ENCODE data around the gene PDE4D.
"Not testable (repeated sequence)": the region's sequence is repeated elsewhere in the genome, so short reads cannot be mapped to it uniquely, and the experiment has no call there.

The PDE4D gene

DNA sequence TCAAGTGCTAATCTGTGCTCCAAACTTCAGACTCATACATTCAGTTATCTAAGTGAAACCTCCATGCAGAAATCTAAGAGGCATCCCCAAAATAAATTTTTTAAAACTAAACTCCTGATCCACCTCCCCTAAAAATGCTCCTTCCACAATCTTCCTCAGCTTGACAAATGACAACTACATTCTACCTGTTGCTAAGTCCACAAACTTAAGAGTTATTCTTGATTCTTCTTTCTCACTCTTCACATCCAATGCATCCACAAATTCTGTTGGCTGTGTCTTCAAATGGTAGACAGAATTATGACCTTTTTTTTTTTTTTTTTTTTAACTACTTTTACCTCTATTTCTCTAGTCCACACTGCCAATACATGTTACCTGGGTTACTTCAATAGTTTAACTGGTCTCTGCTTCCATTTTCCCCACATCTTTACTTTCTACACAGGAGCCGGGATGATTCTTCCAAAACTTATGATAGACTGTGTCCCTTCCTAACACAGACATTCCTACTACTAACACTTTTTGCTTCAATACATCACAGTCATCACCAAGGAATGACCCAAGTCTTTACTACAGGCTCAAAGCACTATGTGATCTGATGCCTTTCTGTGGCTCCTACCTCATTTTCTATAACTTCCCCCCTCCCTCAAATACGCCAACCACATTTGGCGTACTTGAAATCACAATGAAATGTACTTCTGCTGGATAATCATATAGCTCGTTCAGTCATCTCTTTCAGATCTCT lies 143.6 kb downstream of the PDE4D start:
- Mint-ChIP-seq H3K4me3 (no peak overlapping the region), H3K27ac (no peak overlapping the region), H3K36me3 (ENCODE audit: insufficient read depth) (no peaks in the 10 kb centered on the region), H3K27me3 (no peaks in the 10 kb centered on the region), H3K9me3 (peaks cover 0 to 9% of the 10 kb centered on the region in 2 donors), H3K4me1 (ENCODE audit: low read depth in 2 of 2) (no peaks in the 10 kb centered on the region)
- ATAC-seq (replicated peaks) (no peak), DNase-seq (no peak)

DNA sequence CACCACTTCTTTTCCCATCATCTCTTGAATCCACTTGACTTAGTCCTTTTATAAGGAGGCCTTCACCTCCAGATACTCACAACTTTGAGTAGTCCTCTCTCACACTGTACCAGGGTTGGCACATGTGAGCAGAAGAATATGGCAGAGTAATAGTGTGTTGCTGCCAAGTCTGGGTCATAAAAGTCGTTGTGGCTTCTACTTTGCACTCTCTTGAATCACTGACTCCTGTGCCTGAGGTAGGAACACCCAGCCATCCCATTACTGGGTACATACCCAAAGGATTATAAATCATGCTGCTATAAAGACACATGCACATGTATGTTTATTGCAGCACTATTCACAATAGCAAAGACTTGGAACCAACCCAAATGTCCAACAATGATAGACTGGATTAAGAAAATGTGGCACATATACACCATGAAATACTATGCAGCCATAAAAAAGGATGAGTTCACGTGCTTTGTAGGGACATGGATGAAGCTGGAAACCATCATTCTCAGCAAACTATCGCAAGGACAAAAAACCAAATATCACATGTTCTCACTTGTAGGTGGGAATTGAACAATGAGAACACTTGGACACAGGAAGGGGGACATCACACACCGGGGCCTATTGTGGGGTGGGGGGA lies 145.4 kb downstream of the PDE4D start:
- not testable (repeated sequence) for H3K4me1 Mint-ChIP-seq (ENCODE audit: low read depth in 2 of 2); ATAC-seq (replicated peaks); H3K27ac Mint-ChIP-seq; H3K4me3 Mint-ChIP-seq; DNase-seq; H3K27me3 Mint-ChIP-seq; H3K36me3 Mint-ChIP-seq (ENCODE audit: insufficient read depth); H3K9me3 Mint-ChIP-seq

DNA sequence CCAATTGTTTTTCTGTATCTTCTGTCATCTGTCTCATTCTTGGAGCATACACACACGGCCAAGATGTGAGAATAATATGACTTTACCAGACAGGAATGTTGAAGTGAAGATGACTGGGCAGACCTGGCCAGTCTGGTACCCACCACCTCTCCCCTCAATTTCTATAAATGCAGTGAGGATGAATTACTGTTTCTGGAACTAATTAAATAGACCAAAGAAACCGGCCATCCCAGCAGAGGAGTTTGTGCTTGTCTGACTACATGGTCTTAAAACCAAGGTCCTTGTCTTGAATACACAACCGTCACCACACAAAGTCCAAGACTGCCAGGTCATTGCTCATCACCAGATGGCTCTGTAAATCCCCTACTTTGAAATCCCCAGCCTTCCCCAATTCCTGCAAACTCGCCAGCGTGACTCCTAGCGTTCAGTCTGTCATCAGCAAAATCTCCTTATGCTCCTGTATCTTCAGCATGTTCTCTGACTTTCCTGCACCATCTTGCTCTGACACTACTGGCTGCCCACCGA lies 147.2 kb downstream of the PDE4D start:
- H3K36me3 Mint-ChIP-seq (ENCODE audit: insufficient read depth) = no peaks in the 10 kb centered on the region
- no peak overlapping the region for H3K4me3 Mint-ChIP-seq
- H3K27ac Mint-ChIP-seq = no peak overlapping the region
- peaks cover under 1 to 8% of the 10 kb centered on the region in 2 donors for H3K9me3 Mint-ChIP-seq
- H3K27me3 Mint-ChIP-seq = no peaks in the 10 kb centered on the region
- DNase-seq (no peak), ATAC-seq (replicated peaks) (no peak)
- no peaks in the 10 kb centered on the region for H3K4me1 Mint-ChIP-seq (ENCODE audit: low read depth in 2 of 2)

DNA sequence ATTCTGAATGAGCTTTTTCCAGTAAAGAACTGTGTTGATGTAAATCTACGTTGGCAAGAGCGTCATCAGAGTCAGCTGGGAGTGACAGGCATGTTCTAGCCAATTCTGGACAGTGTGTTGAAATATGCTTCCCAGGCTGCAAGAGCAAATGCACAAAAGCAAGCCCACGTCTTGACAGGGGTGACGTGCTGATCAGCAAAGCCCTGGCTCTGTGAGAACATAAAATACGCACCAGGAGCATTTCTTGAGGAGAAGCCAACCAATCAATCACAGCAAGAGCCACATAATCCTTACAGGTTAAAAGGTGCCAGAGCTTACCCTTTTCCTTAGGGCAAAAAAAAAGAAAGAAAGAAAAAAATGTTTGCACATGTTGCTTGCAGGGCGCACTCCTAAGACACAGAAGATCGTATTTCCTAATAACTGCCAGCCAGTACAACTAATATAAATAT lies 148.1 kb downstream of the PDE4D start:
- Mint-ChIP-seq H3K27ac (no peak overlapping the region), H3K4me3 (no peak overlapping the region), H3K9me3 (peaks cover 7 to 8% of the 10 kb centered on the region in 2 donors), H3K36me3 (ENCODE audit: insufficient read depth) (no peaks in the 10 kb centered on the region), H3K4me1 (ENCODE audit: low read depth in 2 of 2) (no peaks in the 10 kb centered on the region), H3K27me3 (no peaks in the 10 kb centered on the region)
- ATAC-seq (replicated peaks) (no peak), DNase-seq (no peak)

DNA sequence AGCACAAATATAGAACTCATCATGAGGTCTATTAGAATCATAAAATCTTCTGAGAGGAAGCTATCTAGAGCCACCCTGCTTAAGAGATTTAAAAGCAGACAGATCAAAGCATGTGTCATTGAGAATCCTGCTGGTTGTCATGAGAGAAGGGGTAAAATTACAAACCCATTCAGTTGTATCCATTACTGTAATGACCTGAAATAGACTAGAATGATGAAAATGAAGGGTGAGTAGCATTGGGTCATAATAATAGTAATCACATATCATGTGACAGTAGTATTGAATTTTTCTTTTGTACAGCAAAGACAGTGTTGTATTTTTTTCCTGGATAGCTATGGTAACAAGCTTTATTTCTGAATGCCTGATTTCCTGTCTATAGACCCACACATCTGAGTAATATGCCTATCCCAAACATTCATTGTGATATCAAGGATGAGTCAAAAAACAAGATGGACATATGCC lies 149.0 kb downstream of the PDE4D start:
- Mint-ChIP-seq H3K27ac (no peak overlapping the region), H3K4me1 (ENCODE audit: low read depth in 2 of 2) (no peaks in the 10 kb centered on the region), H3K27me3 (no peaks in the 10 kb centered on the region), H3K36me3 (ENCODE audit: insufficient read depth) (no peaks in the 10 kb centered on the region), H3K9me3 (peaks cover 7 to 8% of the 10 kb centered on the region in 2 donors), H3K4me3 (no peak overlapping the region)
- ATAC-seq (replicated peaks) (no peak), DNase-seq (no peak)

DNA sequence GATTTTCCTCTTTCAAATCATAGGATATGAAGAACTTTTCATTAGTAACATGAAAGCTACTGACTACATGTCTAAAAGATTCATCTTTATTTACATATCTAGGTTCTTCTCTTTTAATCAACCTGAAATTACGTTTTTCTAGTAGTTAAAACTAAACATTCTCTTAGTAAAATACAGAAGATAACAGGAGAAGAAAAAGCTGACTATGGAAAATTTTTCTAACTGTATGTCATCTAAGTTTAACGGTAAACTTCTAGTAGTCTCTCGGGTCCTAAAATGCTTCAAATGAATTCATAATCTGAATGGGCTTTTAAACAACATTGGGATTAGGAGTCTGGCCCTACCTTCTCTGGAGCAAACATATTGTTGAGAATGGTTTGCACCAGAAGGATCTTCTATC lies 151.9 kb downstream of the PDE4D start:
- peaks cover 0 to 7% of the 10 kb centered on the region in 2 donors for H3K9me3 Mint-ChIP-seq
- no peak for DNase-seq
- ATAC-seq (replicated peaks) = no peak
- H3K4me3 Mint-ChIP-seq = no peak overlapping the region
- H3K27me3 Mint-ChIP-seq = no peaks in the 10 kb centered on the region
- no peak overlapping the region for H3K27ac Mint-ChIP-seq
- H3K4me1 Mint-ChIP-seq (ENCODE audit: low read depth in 2 of 2) = no peaks in the 10 kb centered on the region
- H3K36me3 Mint-ChIP-seq (ENCODE audit: insufficient read depth) = no peaks in the 10 kb centered on the region

DNA sequence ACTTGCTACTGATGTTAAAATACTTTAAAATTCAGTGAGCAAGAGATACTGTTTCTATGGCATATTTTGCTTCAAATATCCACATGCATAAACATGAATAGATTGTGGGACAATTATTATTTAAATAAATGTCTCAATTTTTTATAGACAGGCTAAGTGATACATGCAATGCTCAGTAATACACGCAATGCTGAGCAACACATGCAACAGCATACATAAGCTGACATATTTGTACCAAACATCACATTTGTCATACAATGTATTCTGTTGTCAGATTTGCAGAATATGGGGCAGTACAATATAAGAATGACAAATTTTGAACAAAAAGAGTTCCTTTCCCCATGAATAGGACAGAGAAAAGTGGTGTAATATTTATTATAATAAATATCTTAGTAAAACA lies 155.5 kb downstream of the PDE4D start:
- ATAC-seq (replicated peaks) = no peak
- peaks cover 0 to 7% of the 10 kb centered on the region in 2 donors for H3K9me3 Mint-ChIP-seq
- no peaks in the 10 kb centered on the region for H3K27me3 Mint-ChIP-seq
- no peaks in the 10 kb centered on the region for H3K4me1 Mint-ChIP-seq (ENCODE audit: low read depth in 2 of 2)
- DNase-seq = no peak
- H3K36me3 Mint-ChIP-seq (ENCODE audit: insufficient read depth) = no peaks in the 10 kb centered on the region
- H3K27ac Mint-ChIP-seq = no peak overlapping the region
- H3K4me3 Mint-ChIP-seq = no peak overlapping the region

DNA sequence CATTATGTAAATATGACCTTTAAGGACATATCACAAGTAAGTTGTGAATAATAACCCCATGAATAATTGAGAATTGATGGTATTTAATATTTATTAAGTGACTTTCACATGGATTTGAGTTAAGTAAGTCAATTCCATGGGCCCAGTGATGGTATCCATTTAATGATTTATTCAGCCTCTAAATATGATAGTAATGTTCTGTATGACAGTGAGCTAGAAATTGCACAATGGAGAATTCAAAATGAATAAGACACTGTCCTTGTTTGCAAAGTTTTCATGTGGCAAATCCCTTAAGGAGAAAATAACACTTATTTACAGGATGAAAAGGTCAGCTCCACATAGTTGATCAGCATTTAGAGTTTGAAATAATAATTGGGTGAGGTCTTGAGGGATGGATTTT lies 160.7 kb downstream of the PDE4D start:
- H3K27ac Mint-ChIP-seq = no peak overlapping the region
- DNase-seq = no peak
- H3K9me3 Mint-ChIP-seq = no peaks in the 10 kb centered on the region
- ATAC-seq (replicated peaks) = no peak
- no peaks in the 10 kb centered on the region for H3K36me3 Mint-ChIP-seq (ENCODE audit: insufficient read depth)
- H3K27me3 Mint-ChIP-seq = no peaks in the 10 kb centered on the region
- no peaks in the 10 kb centered on the region for H3K4me1 Mint-ChIP-seq (ENCODE audit: low read depth in 2 of 2)
- H3K4me3 Mint-ChIP-seq = no peak overlapping the region

DNA sequence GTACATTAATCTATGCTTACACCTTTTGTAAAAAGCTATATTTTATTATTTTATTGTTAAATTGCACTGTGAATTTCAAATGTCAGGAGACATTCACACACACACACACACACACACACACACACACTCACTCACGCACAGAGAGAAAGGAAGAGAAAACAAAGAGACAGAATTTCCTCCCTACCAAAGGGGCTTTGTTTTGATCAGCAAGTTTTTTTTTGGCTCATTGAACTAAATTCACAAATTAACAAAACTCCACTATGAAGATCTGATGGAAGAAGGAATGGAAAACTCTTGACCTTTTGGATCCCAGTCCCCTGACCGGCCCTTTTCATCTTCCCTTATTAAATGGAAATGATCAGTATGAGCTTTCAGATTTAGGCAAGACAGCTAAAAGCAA lies 161.2 kb downstream of the PDE4D start:
- Mint-ChIP-seq H3K27ac (no peak overlapping the region), H3K4me3 (no peak overlapping the region), H3K27me3 (no peaks in the 10 kb centered on the region), H3K4me1 (ENCODE audit: low read depth in 2 of 2) (no peaks in the 10 kb centered on the region), H3K36me3 (ENCODE audit: insufficient read depth) (no peaks in the 10 kb centered on the region), H3K9me3 (no peaks in the 10 kb centered on the region)
- no peak for ATAC-seq (replicated peaks)
- DNase-seq = no peak

DNA sequence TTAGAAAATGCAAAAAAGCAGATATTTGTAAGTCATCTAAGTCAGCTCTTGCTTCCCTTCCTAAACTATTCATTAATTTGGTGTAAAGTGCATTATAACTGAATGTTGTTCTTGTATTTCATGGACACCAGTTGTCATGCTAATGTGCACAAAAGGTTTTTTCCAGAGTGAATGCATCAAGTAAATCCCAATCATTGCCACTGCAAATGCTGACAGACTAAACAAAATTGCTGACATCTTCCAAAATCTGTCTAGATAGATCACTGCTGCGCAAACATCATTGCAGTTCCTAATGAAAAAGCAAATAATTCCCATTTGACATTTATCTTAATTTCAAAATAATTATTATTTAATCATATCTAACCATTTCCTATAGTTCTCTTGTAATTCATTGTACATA lies 161.7 kb downstream of the PDE4D start:
- Mint-ChIP-seq H3K27ac (no peak overlapping the region), H3K9me3 (no peaks in the 10 kb centered on the region), H3K4me3 (no peak overlapping the region), H3K4me1 (ENCODE audit: low read depth in 2 of 2) (no peaks in the 10 kb centered on the region), H3K36me3 (ENCODE audit: insufficient read depth) (no peaks in the 10 kb centered on the region), H3K27me3 (no peaks in the 10 kb centered on the region)
- ATAC-seq (replicated peaks) = no peak
- DNase-seq = no peak

DNA sequence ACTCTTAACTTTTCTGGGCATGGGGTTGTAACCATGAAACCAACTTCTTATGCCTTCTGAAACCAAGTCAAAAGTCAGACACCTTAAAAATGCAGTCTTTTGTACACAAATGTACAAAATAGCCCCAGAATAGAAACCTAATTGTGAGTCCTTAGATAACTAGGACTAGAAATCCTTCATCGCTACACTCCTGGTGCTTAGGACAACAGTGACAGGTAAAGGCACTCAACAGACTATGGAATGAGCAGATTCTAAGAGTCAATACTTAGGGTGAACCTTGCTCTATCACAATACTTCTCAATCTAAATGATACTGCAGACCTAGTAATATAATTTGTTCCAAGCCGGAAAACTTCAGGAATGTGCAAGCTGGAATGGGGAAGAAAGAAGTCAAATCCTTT lies 163.7 kb downstream of the PDE4D start:
- H3K27me3 Mint-ChIP-seq = no peaks in the 10 kb centered on the region
- no peak overlapping the region for H3K27ac Mint-ChIP-seq
- no peaks in the 10 kb centered on the region for H3K9me3 Mint-ChIP-seq
- ATAC-seq (replicated peaks) = no peak
- H3K36me3 Mint-ChIP-seq (ENCODE audit: insufficient read depth) = no peaks in the 10 kb centered on the region
- DNase-seq = no peak
- H3K4me1 Mint-ChIP-seq (ENCODE audit: low read depth in 2 of 2) = no peaks in the 10 kb centered on the region
- H3K4me3 Mint-ChIP-seq = no peak overlapping the region

DNA sequence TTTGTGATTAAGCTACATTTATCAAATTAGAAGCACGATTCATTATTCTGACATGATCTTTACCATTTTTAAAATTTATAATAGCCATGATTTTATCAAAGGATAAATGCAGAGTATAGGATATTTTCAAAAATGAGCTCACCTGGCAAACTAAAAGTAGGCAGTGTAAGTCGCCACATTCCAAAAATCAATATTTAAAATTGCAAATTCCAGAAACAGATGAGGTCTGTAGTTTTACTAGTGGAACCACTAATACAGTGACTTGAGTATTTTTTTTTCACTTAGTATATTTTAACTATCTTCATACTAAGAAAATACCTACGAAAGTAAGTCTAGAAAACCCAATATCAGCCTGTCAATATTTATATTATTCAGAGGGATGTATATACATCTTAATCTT lies 164.2 kb downstream of the PDE4D start:
- no peaks in the 10 kb centered on the region for H3K4me1 Mint-ChIP-seq (ENCODE audit: low read depth in 2 of 2)
- DNase-seq = no peak
- no peaks in the 10 kb centered on the region for H3K36me3 Mint-ChIP-seq (ENCODE audit: insufficient read depth)
- H3K27ac Mint-ChIP-seq = no peak overlapping the region
- H3K4me3 Mint-ChIP-seq = no peak overlapping the region
- H3K9me3 Mint-ChIP-seq = no peaks in the 10 kb centered on the region
- no peak for ATAC-seq (replicated peaks)
- H3K27me3 Mint-ChIP-seq = no peaks in the 10 kb centered on the region

DNA sequence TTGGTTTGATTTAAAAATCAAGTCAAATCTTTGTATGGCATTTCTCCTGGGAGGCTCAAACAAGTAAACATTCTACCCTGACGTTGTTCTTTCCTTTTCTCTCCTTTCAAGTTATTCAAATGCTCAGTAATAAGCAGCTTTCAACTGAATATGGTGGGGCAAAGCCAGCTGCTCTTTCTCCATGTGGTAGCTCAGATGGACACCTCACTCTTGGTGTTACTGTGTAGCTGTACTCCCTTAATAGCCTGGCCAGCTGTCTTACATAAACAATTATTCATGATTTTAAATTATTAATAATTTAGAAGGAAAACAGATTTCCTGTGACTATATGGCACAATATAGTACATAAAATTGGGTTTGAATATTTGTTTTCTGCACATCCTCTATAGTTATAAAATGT lies 165.2 kb downstream of the PDE4D start:
- H3K9me3 Mint-ChIP-seq = no peaks in the 10 kb centered on the region
- no peak for ATAC-seq (replicated peaks)
- no peaks in the 10 kb centered on the region for H3K27me3 Mint-ChIP-seq

DNA sequence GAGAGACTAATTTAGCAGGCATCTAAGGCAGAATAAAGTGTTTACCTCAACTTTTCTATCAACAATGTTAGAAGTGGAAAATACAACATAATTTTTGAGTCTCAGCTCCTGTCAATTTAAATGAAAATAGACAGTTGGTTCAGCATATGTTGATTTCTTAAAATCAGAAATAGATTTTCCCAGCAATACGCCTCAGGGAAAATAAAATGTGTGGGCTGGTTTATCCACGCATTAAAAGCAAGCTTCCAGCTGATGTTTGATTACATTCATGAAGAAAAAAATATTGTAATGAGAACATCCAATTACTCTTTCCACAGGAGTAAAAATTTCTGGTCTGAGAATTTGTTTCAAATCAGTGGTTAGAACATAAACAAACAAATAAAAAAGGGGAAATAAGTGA lies 166.3 kb downstream of the PDE4D start:
- ATAC-seq (replicated peaks) (no peak), DNase-seq (no peak)
- no peaks in the 10 kb centered on the region for H3K4me1 Mint-ChIP-seq (ENCODE audit: low read depth in 2 of 2)

More for the DNA sequence above, 165.2 kb downstream of the PDE4D start:
- no peak for DNase-seq
- Mint-ChIP-seq H3K4me3 (no peak overlapping the region), H3K4me1 (ENCODE audit: low read depth in 2 of 2) (no peaks in the 10 kb centered on the region), H3K27ac (no peak overlapping the region), H3K36me3 (ENCODE audit: insufficient read depth) (no peaks in the 10 kb centered on the region)

More for the DNA sequence above, 166.3 kb downstream of the PDE4D start:
- H3K27ac Mint-ChIP-seq = no peak overlapping the region
- no peaks in the 10 kb centered on the region for H3K36me3 Mint-ChIP-seq (ENCODE audit: insufficient read depth)
- no peaks in the 10 kb centered on the region for H3K9me3 Mint-ChIP-seq
- H3K4me3 Mint-ChIP-seq = no peak overlapping the region
- no peaks in the 10 kb centered on the region for H3K27me3 Mint-ChIP-seq

Measured in effector memory CD8-positive, alpha-beta T cell (primary cell).